Keratinocyte (primary cell): ENCODE results near the gene GLT1D1. TPM values are rescaled to one million over a fixed set of nuclear protein-coding genes. Genes with fewer than 3 reads are reported as not detected.
"Not testable (repeated sequence)": the region's sequence is repeated elsewhere in the genome, so short reads cannot be mapped to it uniquely, and the experiment has no call there.

Experiments used
- DNase-seq: peaks from one replicate; pipeline ENCODE4 v3.0.0-alpha.2; 2011; ENCODE audit warnings: low read depth, missing footprints, low spot score
- FAIRE-seq: peaks from 2 replicates; lab custom pipeline; 2011; peaks lifted over from hg19 to GRCh38; lab: Jason Lieb, UNC
- H2AFZ ChIP-seq: 2 replicates; pipeline ENCODE4 v1.6.0; 2012; ENCODE audit warnings: low read length, control low read depth, inconsistent platforms; ENCODE audit not compliant: control insufficient read depth
- H3K27ac ChIP-seq: 2 replicates; pipeline ENCODE4 v1.5.1; 2011; ENCODE audit warnings: low read length; ENCODE audit not compliant: control insufficient read depth, insufficient read depth
- H3K27me3 ChIP-seq: 3 replicates; pipeline ENCODE4 v1.6.0; 2011; ENCODE audit warnings: low read length; ENCODE audit not compliant: control insufficient read depth, insufficient read depth; ENCODE audit errors: extremely low read depth
- H3K36me3 ChIP-seq, 2 experiments: 2 replicates in 1 of 2; 3 replicates in 1 of 2; pipeline ENCODE4 v1.5.1; 2011; ENCODE audit warnings: low read length in 2 of 2, mild to moderate bottlenecking in 1 of 2; ENCODE audit not compliant: control insufficient read depth in 2 of 2, insufficient read depth in 2 of 2; ENCODE audit errors: extremely low read depth in 1 of 2
- H3K4me1 ChIP-seq: 3 replicates; pipeline ENCODE4 v1.5.1; 2011; ENCODE audit warnings: low read length; ENCODE audit not compliant: control insufficient read depth, insufficient read depth; ENCODE audit errors: extremely low read depth
- H3K4me2 ChIP-seq: 3 replicates; pipeline ENCODE4 v1.6.0; 2011; ENCODE audit warnings: low read depth, low read length; ENCODE audit not compliant: control insufficient read depth, insufficient read depth; ENCODE audit errors: extremely low read depth
- H3K4me3 ChIP-seq, 3 experiments: fragments of 200-600 bp in 1 of 3; sonication (generic) in 1 of 3; 2 replicates in 2 of 3; 3 replicates in 1 of 3; pipeline ENCODE4 v1.5.1; 2011 to 2016; ENCODE audit warnings: low read length in 3 of 3, mild to moderate bottlenecking in 3 of 3, control low read depth in 2 of 3, inconsistent platforms in 1 of 3, low read depth in 1 of 3, mixed read lengths in 1 of 3, mixed run types in 1 of 3, moderate library complexity in 1 of 3; ENCODE audit not compliant: control insufficient read depth in 2 of 3, insufficient read depth in 2 of 3; ENCODE audit errors: extremely low read depth in 1 of 3
- H3K79me2 ChIP-seq: 2 replicates; pipeline ENCODE4 v1.6.0; 2012; ENCODE audit warnings: low read length; ENCODE audit not compliant: control insufficient read depth, insufficient read depth
- H3K9ac ChIP-seq: 3 replicates; pipeline ENCODE4 v1.6.0; 2011; ENCODE audit warnings: low read length; ENCODE audit not compliant: control insufficient read depth, insufficient read depth; ENCODE audit errors: extremely low read depth
- H3K9me1 ChIP-seq: 3 replicates; pipeline ENCODE4 v1.6.0; 2011; ENCODE audit warnings: low read length; ENCODE audit not compliant: control insufficient read depth, insufficient read depth; ENCODE audit errors: extremely low read depth
- H3K9me3 ChIP-seq: 2 replicates; pipeline ENCODE4 v1.5.1; 2012; ENCODE audit warnings: low read depth, low read length; ENCODE audit not compliant: control insufficient read depth
- H4K20me1 ChIP-seq: 3 replicates; pipeline ENCODE4 v1.6.0; 2011; ENCODE audit warnings: low read length; ENCODE audit not compliant: control insufficient read depth, insufficient read depth; ENCODE audit errors: extremely low read depth
- EZH2 ChIP-seq: IDR thresholded peaks from one replicate; pipeline ENCODE4 v1.6.1; 2012; ENCODE audit warnings: inconsistent platforms, mild to moderate bottlenecking, low read length, moderate library complexity
- dilution Hi-C: fragments of 300-500 bp; cut with MboI; formaldehyde crosslinking; loops from one replicate; pipeline ENCODE4 v1.7.0; 2020; ENCODE audit warnings: low sequenced_read_pairs; ENCODE audit not compliant: extremely low pct_ligation_motif_present
- polyA plus RNA-seq, 5 experiments: library from polyadenylated mRNA; depleted of rRNA in 3 of 5; stranded (reverse) in 3 of 5; stranded (forward) in 1 of 5; unstranded in 1 of 5; fragments of >200 nt; gene quantifications; 1 replicate in 1 of 5; 2 replicates in 3 of 5; 3 replicates in 1 of 5; pipeline versions ENCODE4 v1.2.1 to v1.2.3, GENCODE V29; 2011 to 2012; ENCODE audit warnings: missing spikeins in 2 of 5, low read depth in 1 of 5, low replicate concordance in 1 of 5
- TF ChIP-seq, protein P1 (sequence below), 3 experiments: IDR thresholded peaks in 1 of 3; conservative IDR thresholded peaks in 1 of 3; optimal IDR thresholded peaks in 1 of 3; 2 replicates in 2 of 3; 3 replicates in 1 of 3; pipeline versions ENCODE3 to v1.5.1; 2011; ENCODE audit warnings: low read length in 3 of 3, mild to moderate bottlenecking in 3 of 3, moderate library complexity in 2 of 3, control low read depth in 1 of 3, inconsistent platforms in 1 of 3; ENCODE audit not compliant: insufficient read depth in 2 of 3; ENCODE audit errors: extremely low read depth in 1 of 3

The GLT1D1 gene
- polyA plus RNA-seq, 1 donor (not counting 4 experiments of a cell fraction or from before 2014, with no cell fraction given) = not detected

DNA sequence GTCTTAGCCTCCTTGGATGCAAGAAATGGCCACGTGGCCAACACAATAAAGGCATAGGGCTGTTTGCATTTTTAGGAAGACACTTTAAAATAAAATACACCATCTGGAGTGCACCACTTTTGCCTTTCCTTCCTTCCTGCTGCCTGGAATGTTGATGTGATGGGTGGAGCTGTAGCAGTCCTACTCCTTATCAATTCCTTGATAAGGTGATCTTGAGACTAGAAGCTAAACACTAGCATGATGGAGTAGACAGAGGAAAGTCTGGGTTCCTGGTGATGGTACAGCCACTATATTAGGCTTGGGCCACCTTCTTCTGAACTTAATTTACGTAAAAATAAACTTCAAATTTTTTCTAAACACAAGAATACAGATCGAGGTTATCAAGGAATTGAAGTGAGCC lies 2.9 kb upstream of the GLT1D1 start:
- no peak for DNase-seq
- H2AFZ ChIP-seq = no peak overlapping the region
- no peak overlapping the region for H3K4me3 ChIP-seq
- no peak overlapping the region for H3K27ac ChIP-seq
- TF ChIP-seq, protein P1, sequence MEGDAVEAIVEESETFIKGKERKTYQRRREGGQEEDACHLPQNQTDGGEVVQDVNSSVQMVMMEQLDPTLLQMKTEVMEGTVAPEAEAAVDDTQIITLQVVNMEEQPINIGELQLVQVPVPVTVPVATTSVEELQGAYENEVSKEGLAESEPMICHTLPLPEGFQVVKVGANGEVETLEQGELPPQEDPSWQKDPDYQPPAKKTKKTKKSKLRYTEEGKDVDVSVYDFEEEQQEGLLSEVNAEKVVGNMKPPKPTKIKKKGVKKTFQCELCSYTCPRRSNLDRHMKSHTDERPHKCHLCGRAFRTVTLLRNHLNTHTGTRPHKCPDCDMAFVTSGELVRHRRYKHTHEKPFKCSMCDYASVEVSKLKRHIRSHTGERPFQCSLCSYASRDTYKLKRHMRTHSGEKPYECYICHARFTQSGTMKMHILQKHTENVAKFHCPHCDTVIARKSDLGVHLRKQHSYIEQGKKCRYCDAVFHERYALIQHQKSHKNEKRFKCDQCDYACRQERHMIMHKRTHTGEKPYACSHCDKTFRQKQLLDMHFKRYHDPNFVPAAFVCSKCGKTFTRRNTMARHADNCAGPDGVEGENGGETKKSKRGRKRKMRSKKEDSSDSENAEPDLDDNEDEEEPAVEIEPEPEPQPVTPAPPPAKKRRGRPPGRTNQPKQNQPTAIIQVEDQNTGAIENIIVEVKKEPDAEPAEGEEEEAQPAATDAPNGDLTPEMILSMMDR (optimal IDR thresholded peaks at IDR 0.05 in 1 of 3, IDR thresholded peaks at IDR 0.05 in 1 of 3, conservative IDR thresholded peaks at IDR 0.05 in 1 of 3; ENCODE audit: extremely low read depth in 1 of 3, insufficient read depth in 2 of 3, low read length in 3 of 3) = no peak
- TF ChIP-seq EZH2 = no peak
- H3K4me2 ChIP-seq = no peak overlapping the region
- no peaks in the 10 kb centered on the region for H3K9me1 ChIP-seq
- no peaks in the 10 kb centered on the region for H3K9me3 ChIP-seq
- no peaks in the 10 kb centered on the region for H3K79me2 ChIP-seq
- no peaks in the 10 kb centered on the region for H4K20me1 ChIP-seq
- no peak overlapping the region for H3K9ac ChIP-seq
- H3K27me3 ChIP-seq = peaks cover 15% of the 10 kb centered on the region
- FAIRE-seq = no peak
- H3K36me3 ChIP-seq = no peaks in the 10 kb centered on the region
- dilution Hi-C loops = no loop called here
- no peaks in the 10 kb centered on the region for H3K4me1 ChIP-seq

DNA sequence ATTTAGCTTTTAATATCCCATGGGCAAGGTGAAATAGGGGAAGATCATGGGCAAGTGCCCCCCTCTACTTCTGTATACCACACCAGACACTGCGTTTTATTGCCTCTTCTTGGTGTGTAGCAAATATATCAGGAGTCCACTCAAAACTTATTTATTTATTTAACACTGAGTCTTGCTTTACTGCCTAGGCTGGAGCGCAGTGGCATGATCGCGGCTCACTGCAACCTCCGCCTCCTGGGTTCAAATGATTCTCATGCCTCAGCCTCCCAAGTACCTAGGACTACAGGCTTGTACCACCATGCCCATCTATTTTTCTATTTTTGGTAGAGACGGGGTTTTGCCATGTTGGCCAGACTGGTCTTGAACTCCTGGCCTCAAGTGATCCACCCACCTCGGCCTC lies 1.8 kb upstream of the GLT1D1 start:
- H3K79me2 ChIP-seq, FAIRE-seq, dilution Hi-C loops: not testable (repeated sequence)

DNA sequence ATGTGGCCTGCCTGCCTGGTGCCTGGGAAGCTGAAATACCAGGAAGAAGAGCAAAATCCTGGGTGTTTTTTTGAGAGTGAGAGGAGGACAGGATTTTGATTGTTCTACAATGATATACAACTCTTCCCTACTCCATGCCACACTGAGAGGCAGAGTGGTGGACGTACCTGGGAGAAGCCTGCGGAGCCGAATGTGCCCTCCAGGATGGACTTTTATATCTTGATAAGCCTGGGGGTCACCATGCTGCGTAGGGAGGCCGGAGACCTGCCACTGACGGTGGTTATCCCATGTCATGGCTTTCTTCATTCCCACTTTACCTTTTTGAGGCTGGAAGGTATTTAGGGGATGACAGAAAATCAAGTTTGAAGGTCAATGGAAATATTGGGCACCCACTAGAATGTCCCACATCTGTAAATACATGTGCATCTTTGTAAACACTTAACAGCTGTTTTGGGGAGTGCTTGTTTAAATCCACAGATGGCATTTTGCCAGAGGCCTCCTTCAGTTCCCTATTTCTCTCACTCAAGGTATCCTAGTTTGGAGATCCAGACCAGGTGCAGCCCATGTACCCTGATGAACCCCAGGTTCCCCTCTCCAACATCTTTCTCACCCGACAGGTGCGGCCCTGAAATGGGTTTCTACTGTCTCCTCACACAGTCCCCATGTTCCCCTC lies 1.1 kb upstream of the GLT1D1 start:
- H2AFZ ChIP-seq = no peak overlapping the region
- no peaks in the 10 kb centered on the region for H3K9me3 ChIP-seq
- H3K9me1 ChIP-seq = no peaks in the 10 kb centered on the region
- no peaks in the 10 kb centered on the region for H3K36me3 ChIP-seq
- TF ChIP-seq, protein P1 (optimal IDR thresholded peaks at IDR 0.05 in 1 of 3, IDR thresholded peaks at IDR 0.05 in 1 of 3, conservative IDR thresholded peaks at IDR 0.05 in 1 of 3; ENCODE audit: extremely low read depth in 1 of 3, insufficient read depth in 2 of 3, low read length in 3 of 3) = no peak
- TF ChIP-seq EZH2 = no peak
- H3K4me2 ChIP-seq = no peak overlapping the region
- dilution Hi-C loops = no loop called here
- no peaks in the 10 kb centered on the region for H3K4me1 ChIP-seq
- no peak overlapping the region for H3K9ac ChIP-seq
- no peaks in the 10 kb centered on the region for H3K79me2 ChIP-seq
- H3K4me3 ChIP-seq = no peak overlapping the region
- H3K27me3 ChIP-seq = peaks cover 15% of the 10 kb centered on the region
- FAIRE-seq = no peak
- DNase-seq = no peak
- H3K27ac ChIP-seq = no peak overlapping the region
- no peaks in the 10 kb centered on the region for H4K20me1 ChIP-seq

More for the DNA sequence above, 1.8 kb upstream of the GLT1D1 start:
- not testable (repeated sequence) for H2AFZ ChIP-seq, H3K9me1 ChIP-seq, H3K9ac ChIP-seq, H3K36me3 ChIP-seq, H3K27ac ChIP-seq, H3K4me3 ChIP-seq, H3K9me3 ChIP-seq, H3K4me1 ChIP-seq, DNase-seq, H4K20me1 ChIP-seq, H3K4me2 ChIP-seq
- H3K27me3 ChIP-seq = peaks cover 15% of the 10 kb centered on the region
